KBM-7 (cell line): Measurements from ENCODE around the gene CHCHD1.
A peak's percentile ranks its signal among the peaks of the same experiment; 100 is the strongest.

Experiments used
- DNase-seq: peaks from one replicate; pipeline ENCODE4 v3.0.0-alpha.2; 2015
- in situ Hi-C: fragments of 300-500 bp; cut with MboI; formaldehyde crosslinking; loops from 2 replicates; pipeline ENCODE4 v1.14.3; 2020; ENCODE audit warnings: low sequenced_read_pairs, low pct_unique_long_range_greater_than_20kb, mixed read lengths

Gene CHCHD1

GRCh38 chr10:73807471-73807870, 25.6 kb downstream of the CHCHD1 start:
- in situ Hi-C loops, result no loop called here
- DNase-seq, result no peak

- in situ Hi-C loops, result no loop called here
- DNase-seq, result no peak
Measured at GRCh38 chr10:73808021-73808815, 26.4 kb downstream of the CHCHD1 start.

GRCh38 chr10:73809061-73809818, 27.4 kb downstream of the CHCHD1 start:
- DNase-seq, result no peak
- in situ Hi-C loops, result no loop called here

GRCh38 chr10:73810358-73810734, 28.5 kb downstream of the CHCHD1 start:
- in situ Hi-C loops, result no loop called here
- no peak for DNase-seq

GRCh38 chr10:73810735-73811465, 29.1 kb downstream of the CHCHD1 start:
- in situ Hi-C loops, result no loop called here
- DNase-seq, result peak; percentile 18

- in situ Hi-C loops, result no loop called here
Measured at GRCh38 chr10:73812657-73813056, 30.8 kb downstream of the CHCHD1 start.

GRCh38 chr10:73813333-73813732, 31.5 kb downstream of the CHCHD1 start:
- in situ Hi-C loops, result no loop called here

More at GRCh38 chr10:73812657-73813056, 30.8 kb downstream of the CHCHD1 start:
- no peak for DNase-seq

GRCh38 chr10:73814276-73814895, 32.5 kb downstream of the CHCHD1 start:
- DNase-seq, result no peak
- in situ Hi-C loops, result no loop called here

More at GRCh38 chr10:73813333-73813732, 31.5 kb downstream of the CHCHD1 start:
- no peak for DNase-seq

- peak; percentile 45 for DNase-seq
- in situ Hi-C loops, result no loop called here
Measured at GRCh38 chr10:73814896-73815718, 33.3 kb downstream of the CHCHD1 start.

GRCh38 chr10:73815719-73816030, 33.8 kb downstream of the CHCHD1 start:
- in situ Hi-C loops, result no loop called here

GRCh38 chr10:73816917-73817729, 35.3 kb downstream of the CHCHD1 start:
- no peak for DNase-seq
- in situ Hi-C loops, result no loop called here

More at GRCh38 chr10:73815719-73816030, 33.8 kb downstream of the CHCHD1 start:
- DNase-seq, result no peak

- DNase-seq, result no peak
- in situ Hi-C loops, result no loop called here
Measured at GRCh38 chr10:73817826-73818225, 36.0 kb downstream of the CHCHD1 start.

- no peak for DNase-seq
- in situ Hi-C loops, result no loop called here
Measured at GRCh38 chr10:73818402-73818801, 36.6 kb downstream of the CHCHD1 start.

- in situ Hi-C loops, result no loop called here
- DNase-seq, result peak; percentile 42
Measured at GRCh38 chr10:73819081-73819480, 37.2 kb downstream of the CHCHD1 start.

GRCh38 chr10:73819513-73820093, 37.8 kb downstream of the CHCHD1 start:
- in situ Hi-C loops, result no loop called here
- no peak for DNase-seq

- in situ Hi-C loops, result no loop called here
- no peak for DNase-seq
Measured at GRCh38 chr10:73823391-73823790, 41.5 kb downstream of the CHCHD1 start.

- in situ Hi-C loops, result no loop called here
Measured at GRCh38 chr10:73824146-73824725, 42.4 kb downstream of the CHCHD1 start.

More at GRCh38 chr10:73824146-73824725, 42.4 kb downstream of the CHCHD1 start:
- DNase-seq, result no peak
